Upper lobe of left lung (tissue), 6 donors: ENCODE results near the gene TPRA1. TPM values are rescaled to one million over a fixed set of nuclear protein-coding genes. Genes with fewer than 3 reads are reported as not detected.

Experiments
- ATAC-seq, 2 donors: fragments of 200-7000 bp; cut with Tn5 transposase; one replicate each; pipeline ENCODE4 v1.9.1; 2022; ENCODE audit warnings: mild to moderate bottlenecking in 2 of 2, moderate library complexity in 2 of 2; ENCODE audit not compliant: low FRiP score in 2 of 2
- DNase-seq, 2 donors: peaks; one replicate each; pipeline ENCODE4 v3.0.0-alpha.2; 2019 to 2020
- H3K27ac ChIP-seq, 4 donors: fragments of 200-600 bp; sonication (generic); one replicate each; pipeline ENCODE4 v1.5.1; 2016 to 2019
- H3K27me3 ChIP-seq, 4 donors: fragments of 200-600 bp; sonication (generic); one replicate each; pipeline ENCODE4 v1.5.1; 2017 to 2019
- H3K36me3 ChIP-seq, 4 donors: fragments of 200-600 bp; sonication (generic); one replicate each; pipeline ENCODE4 v1.5.1; 2016 to 2019
- H3K4me1 ChIP-seq, 4 donors: fragments of 200-600 bp; sonication (generic); one replicate each; pipeline ENCODE4 v1.5.1; 2018 to 2019
- H3K4me3 ChIP-seq, 4 donors: fragments of 200-600 bp; sonication (generic); one replicate each; pipeline ENCODE4 v1.5.1; 2017 to 2019; ENCODE audit warnings: mild to moderate bottlenecking in 2 of 4, moderate library complexity in 1 of 4
- H3K9me3 ChIP-seq, 4 donors: fragments of 200-600 bp; sonication (generic); one replicate each; pipeline ENCODE4 v1.5.1; 2018 to 2019
- EP300 ChIP-seq, 4 donors: sonication (generic); formaldehyde crosslinking; IDR thresholded peaks; one replicate each; pipeline ENCODE4 v1.5.1; 2017; ENCODE audit warnings: antibody characterized with exemption in 4 of 4, control low read depth in 2 of 4
- POLR2A ChIP-seq, 4 donors: fragments of 450-650 bp; IDR thresholded peaks; one replicate each; pipeline ENCODE4 v1.5.1; 2016 to 2017; ENCODE audit warnings: antibody characterized with exemption in 4 of 4, mild to moderate bottlenecking in 2 of 4
- POLR2AphosphoS5 ChIP-seq, 2 donors: sonication (generic); formaldehyde crosslinking; IDR thresholded peaks; one replicate each; pipeline ENCODE4 v1.5.1; 2017; ENCODE audit warnings: antibody characterized with exemption in 2 of 2
- WGBS, 2 donors: methylation state at CpG; one replicate each; pipeline ENCODE4 v1.1.5; 2017 to 2018; 5-methylcytosine and 5-hydroxymethylcytosine counted together
- total RNA-seq, 6 donors: library from RNA; depleted of rRNA in 4 of 6; stranded (reverse); fragments of >200 nt in 4 of 6; gene quantifications; one replicate each; pipeline versions ENCODE4 v1.1.0 to v1.2.1, GENCODE V29; 2016 to 2021
- TF ChIP-seq, protein P1 (sequence below), 6 experiments: fragments of 450-650 bp in 4 of 6; fragments of 200-600 bp in 2 of 6; sonication (generic) in 2 of 6; IDR thresholded peaks; one replicate each; pipeline ENCODE4 v1.5.1; 2016 to 2019; ENCODE audit warnings: antibody characterized with exemption in 6 of 6
- donor health status: DM: no; HTN: no; CAD: no; lungs with moderate emphysema.
- donor health status: DM: no; HTN: yes; CAD: no; lungs with severe emphysema.

The TPRA1 gene
- total RNA-seq, 6 donors from 2014 or later: 16.8 to 44.4 (median 40.3) TPM

DNA sequence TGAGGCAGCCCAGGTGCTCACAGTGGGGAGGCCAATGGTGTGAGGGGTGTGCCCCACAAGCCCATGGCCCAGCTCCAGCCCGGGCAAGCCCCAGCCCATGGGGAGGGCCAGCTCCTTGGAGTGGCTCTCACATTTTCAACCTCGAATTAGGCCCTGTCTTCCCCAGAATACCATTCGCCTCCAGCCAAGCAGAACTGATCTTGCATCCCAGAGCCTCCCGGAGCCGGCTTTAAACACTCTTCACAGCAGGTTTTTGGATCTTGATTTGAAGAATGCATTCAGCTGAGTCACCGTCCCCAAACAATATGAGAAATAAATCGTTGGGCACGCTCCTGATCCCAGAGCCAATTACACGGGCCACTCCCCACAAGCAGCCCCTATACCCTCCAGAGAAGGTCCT is 23.7 kb downstream of the TPRA1 start:
- no peaks in the 10 kb centered on the region for H3K9me3 ChIP-seq
- H3K36me3 ChIP-seq: peaks cover 0 to 24% (median 11%) of the 10 kb centered on the region in 4 donors
- ATAC-seq (no peak), DNase-seq (no peak)
- TF ChIP-seq, protein P1, sequence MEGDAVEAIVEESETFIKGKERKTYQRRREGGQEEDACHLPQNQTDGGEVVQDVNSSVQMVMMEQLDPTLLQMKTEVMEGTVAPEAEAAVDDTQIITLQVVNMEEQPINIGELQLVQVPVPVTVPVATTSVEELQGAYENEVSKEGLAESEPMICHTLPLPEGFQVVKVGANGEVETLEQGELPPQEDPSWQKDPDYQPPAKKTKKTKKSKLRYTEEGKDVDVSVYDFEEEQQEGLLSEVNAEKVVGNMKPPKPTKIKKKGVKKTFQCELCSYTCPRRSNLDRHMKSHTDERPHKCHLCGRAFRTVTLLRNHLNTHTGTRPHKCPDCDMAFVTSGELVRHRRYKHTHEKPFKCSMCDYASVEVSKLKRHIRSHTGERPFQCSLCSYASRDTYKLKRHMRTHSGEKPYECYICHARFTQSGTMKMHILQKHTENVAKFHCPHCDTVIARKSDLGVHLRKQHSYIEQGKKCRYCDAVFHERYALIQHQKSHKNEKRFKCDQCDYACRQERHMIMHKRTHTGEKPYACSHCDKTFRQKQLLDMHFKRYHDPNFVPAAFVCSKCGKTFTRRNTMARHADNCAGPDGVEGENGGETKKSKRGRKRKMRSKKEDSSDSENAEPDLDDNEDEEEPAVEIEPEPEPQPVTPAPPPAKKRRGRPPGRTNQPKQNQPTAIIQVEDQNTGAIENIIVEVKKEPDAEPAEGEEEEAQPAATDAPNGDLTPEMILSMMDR (IDR thresholded peaks at IDR 0.05): no peak
- TF ChIP-seq POLR2A (IDR thresholded peaks at IDR 0.05): no peak
- TF ChIP-seq EP300 (IDR thresholded peaks at IDR 0.05): no peak
- TF ChIP-seq POLR2AphosphoS5 (IDR thresholded peaks at IDR 0.05): no peak
- H3K27me3 ChIP-seq: no peaks in the 10 kb centered on the region
- peaks cover 0 to 4% (median 0%) of the 10 kb centered on the region in 4 donors for H3K4me1 ChIP-seq
- 72 to 73% methylated on average over 3 to 9 of the region's 9 CpGs for WGBS, 2 donors
- H3K4me3 ChIP-seq: no peak overlapping the region
- H3K27ac ChIP-seq: no peak overlapping the region

DNA sequence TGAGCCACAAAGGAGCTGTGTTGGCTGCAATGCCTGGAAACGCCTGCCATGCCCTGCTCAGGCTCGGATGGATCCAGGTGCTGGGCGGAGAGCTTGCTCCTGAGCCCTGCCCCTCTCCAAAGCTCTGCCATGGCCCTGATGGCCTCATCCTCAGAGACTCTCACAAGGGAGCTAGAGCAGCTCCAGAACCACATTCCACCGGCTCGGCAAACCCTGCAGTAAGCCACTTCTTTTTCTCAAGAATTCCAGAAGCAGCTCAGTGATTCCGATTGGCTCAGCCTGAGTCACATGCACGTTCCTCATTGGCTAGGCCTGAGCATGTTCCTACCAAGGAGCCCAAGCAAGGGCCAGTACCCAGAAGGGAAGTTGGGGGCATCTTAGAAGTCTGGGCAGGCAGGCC is 24.8 kb downstream of the TPRA1 start:
- WGBS, 2 donors: 78 to 85% methylated on average over 5 to 7 of the region's 7 CpGs
- no peak for ATAC-seq
- DNase-seq: no peak
- no peak overlapping the region for H3K4me3 ChIP-seq
- TF ChIP-seq POLR2AphosphoS5 (IDR thresholded peaks at IDR 0.05): no peak
- TF ChIP-seq, protein P1 (IDR thresholded peaks at IDR 0.05): no peak
- TF ChIP-seq EP300 (IDR thresholded peaks at IDR 0.05): no peak
- no peak for TF ChIP-seq POLR2A (IDR thresholded peaks at IDR 0.05)
- H3K27ac ChIP-seq: no peak overlapping the region
- H3K27me3 ChIP-seq: no peaks in the 10 kb centered on the region
- H3K36me3 ChIP-seq: peaks cover 0 to 15% (median 4%) of the 10 kb centered on the region in 4 donors
- no peaks in the 10 kb centered on the region for H3K9me3 ChIP-seq
- peaks cover 0 to 4% (median 0%) of the 10 kb centered on the region in 4 donors for H3K4me1 ChIP-seq

DNA sequence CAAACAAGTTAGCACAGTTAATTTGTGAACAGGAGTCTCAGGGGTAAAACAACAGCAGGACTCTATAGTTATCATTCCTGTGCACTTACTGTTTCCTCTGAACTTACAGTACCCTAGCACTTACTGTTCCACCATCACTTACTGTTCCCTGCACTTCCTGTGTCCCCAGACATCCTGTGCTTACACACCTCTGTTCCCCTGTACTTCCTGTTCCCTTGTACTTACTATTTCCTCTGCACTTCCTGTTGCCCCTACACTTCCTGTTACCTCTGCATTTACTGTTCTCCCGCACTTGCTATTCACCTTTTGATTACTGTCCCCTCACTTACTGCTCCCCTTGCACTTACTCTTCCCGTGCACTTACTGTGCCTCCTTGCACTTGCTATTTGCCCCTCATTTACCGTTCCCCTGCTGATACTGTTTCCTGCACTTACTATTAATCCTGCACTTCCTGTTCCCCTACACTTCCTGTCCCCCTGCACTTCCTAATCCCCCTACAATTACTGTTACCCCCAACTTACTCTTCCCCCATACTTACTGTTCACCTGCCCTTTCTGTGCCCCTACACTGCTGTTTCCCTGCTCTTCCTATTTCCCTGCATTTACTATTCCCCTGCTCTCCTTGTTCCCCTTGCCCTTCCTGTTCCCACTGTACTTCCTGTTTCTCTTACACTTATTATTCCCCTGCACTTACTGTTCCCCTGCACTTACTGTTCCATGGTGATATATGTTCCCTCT is 30.3 kb downstream of the TPRA1 start:
- H3K9me3 ChIP-seq: peaks cover 0 to 5% (median 0%) of the 10 kb centered on the region in 4 donors
- 48 to 50% methylated on average over 3 of the region's 3 CpGs for WGBS, 2 donors
- ATAC-seq (no peak), DNase-seq (no peak)
- no peaks in the 10 kb centered on the region for H3K4me1 ChIP-seq
- H3K27me3 ChIP-seq: no peaks in the 10 kb centered on the region
- no peak overlapping the region for H3K4me3 ChIP-seq
- no peak for TF ChIP-seq POLR2A (IDR thresholded peaks at IDR 0.05)
- TF ChIP-seq, protein P1 (IDR thresholded peaks at IDR 0.05): no peak
- TF ChIP-seq POLR2AphosphoS5 (IDR thresholded peaks at IDR 0.05): no peak
- TF ChIP-seq EP300 (IDR thresholded peaks at IDR 0.05): no peak
- H3K36me3 ChIP-seq: no peaks in the 10 kb centered on the region
- H3K27ac ChIP-seq: no peak overlapping the region

DNA sequence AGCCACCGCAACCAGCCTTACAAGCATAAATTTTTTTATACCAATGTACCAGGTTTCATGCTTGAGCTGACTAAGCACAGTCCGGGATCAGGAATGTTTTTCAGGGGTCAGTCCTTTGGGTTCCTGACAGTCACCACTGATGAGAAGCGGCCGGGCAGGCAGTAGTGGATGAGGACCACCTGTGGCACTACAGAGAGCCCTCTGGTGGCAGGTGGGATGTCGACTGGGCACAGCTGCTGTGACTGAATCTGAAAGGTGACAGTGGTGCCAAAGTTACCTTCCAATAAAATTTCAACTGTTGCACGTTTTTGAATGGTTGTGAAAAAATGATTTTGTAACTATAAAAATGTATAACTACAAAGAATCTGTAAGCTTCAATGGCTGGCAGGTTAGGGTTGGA is 34.0 kb downstream of the TPRA1 start:
- Histone ChIP-seq H3K9me3 (peaks cover 0 to 5% (median 0%) of the 10 kb centered on the region in 4 donors), H3K4me3 (no peak overlapping the region), H3K4me1 (peaks cover 0 to 6% (median 2%) of the 10 kb centered on the region in 4 donors), H3K27ac (no peak overlapping the region), H3K27me3 (no peaks in the 10 kb centered on the region), H3K36me3 (no peaks in the 10 kb centered on the region)
- TF ChIP-seq, protein P1 (IDR thresholded peaks at IDR 0.05): no peak
- TF ChIP-seq EP300 (IDR thresholded peaks at IDR 0.05) (no peak), POLR2AphosphoS5 (IDR thresholded peaks at IDR 0.05) (no peak), POLR2A (IDR thresholded peaks at IDR 0.05) (no peak)
- WGBS, 2 donors: 58 to 63% methylated on average over 4 to 6 of the region's 6 CpGs
- DNase-seq (no peak), ATAC-seq (no peak)

DNA sequence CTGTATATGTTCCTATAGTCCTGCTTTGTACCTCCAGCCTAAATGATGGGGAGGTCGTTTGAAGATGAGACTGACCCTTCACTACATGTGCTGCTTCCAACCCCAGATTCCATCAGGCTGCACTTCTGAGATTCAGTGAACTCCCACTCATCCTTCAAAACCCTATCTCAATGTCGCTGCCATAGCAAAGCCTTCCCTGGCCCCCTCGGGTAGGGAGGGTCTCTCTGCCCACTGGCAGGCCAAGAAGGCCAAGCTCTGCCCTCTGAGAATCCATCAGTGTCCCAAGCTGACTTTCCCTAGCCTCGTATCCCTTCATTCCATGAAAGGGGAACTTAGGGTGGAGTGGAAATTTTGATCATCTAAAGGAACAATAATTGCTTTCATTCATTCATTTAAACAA is 35.4 kb downstream of the TPRA1 start:
- Histone ChIP-seq H3K4me3 (no peak overlapping the region), H3K36me3 (no peaks in the 10 kb centered on the region), H3K4me1 (peaks cover 0 to 6% (median 2%) of the 10 kb centered on the region in 4 donors), H3K27ac (no peak overlapping the region), H3K9me3 (peaks cover 0 to 5% (median 0%) of the 10 kb centered on the region in 4 donors), H3K27me3 (no peaks in the 10 kb centered on the region)
- ATAC-seq (no peak), DNase-seq (no peak)
- 67 to 73% methylated on average over 4 of the region's 4 CpGs for WGBS, 2 donors
- TF ChIP-seq, protein P1 (IDR thresholded peaks at IDR 0.05): no peak
- no peak for TF ChIP-seq POLR2A (IDR thresholded peaks at IDR 0.05)
- no peak for TF ChIP-seq EP300 (IDR thresholded peaks at IDR 0.05)
- no peak for TF ChIP-seq POLR2AphosphoS5 (IDR thresholded peaks at IDR 0.05)
